ENCODE data around the gene FIBCD1. TPM values are rescaled to one million over a fixed set of nuclear protein-coding genes. Genes with fewer than 3 reads are reported as not detected.
A peak's percentile ranks its signal among the peaks of the same experiment; 100 is the strongest.

The FIBCD1 gene
- total and polyA plus RNA-seq, 9 of the 15 experiments (the other 6 are each of a cell fraction or from before 2014, with no cell fraction given): 0.53 to 1.2 (median 0.95) TPM; not detected in 4

DNA sequence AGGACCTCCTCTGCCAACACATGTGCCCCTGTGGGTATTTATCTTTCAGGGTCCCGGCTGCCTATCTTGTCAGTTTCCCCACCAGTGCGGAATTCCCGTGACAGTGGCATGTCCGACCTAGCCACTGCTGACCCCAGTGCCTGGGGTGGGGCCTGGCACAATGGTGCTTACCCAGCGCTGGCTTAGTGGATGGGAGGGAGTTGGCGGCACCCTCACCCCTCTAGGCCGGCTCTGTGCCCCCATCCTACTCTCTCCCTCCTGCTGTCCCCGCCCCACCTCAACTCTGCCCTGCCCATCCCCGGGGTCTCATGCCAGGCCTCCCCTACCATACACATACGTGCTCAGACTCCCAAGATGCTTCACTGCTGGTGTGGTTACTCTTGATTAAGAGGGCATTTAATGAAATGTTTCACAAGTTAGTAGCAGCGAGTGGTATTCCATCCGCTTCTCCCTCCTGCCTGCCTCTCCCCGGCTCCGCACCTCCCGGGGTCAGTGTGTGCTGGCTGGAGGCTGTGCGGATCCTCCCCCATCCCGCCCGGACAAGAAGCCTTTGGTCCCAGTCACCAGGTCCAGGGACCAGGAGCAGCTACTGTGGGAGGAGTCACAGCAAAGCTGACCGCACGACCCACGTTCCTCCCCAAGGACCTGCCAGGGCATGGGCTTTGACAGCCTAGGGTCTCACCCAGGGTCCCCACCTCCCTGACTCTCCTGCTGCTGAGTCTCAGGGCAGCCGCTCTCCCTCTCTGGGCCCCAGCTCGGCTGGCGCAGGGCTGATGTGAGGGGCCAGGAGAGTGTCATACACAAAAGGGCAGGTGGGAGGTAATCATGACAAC, 32.9 kb downstream of the FIBCD1 start:
- no peak overlapping the region for H2AFZ ChIP-seq (ENCODE audit: low read depth, low read length)
- H3K9me3 ChIP-seq (replicated peaks; ENCODE audit: control insufficient read depth, insufficient read depth, low read depth, low read length): no peaks in the 10 kb centered on the region
- H3K27ac ChIP-seq (ENCODE audit: extremely low read depth, low read depth, low read length): no peak overlapping the region
- H3K36me3 ChIP-seq (ENCODE audit: control insufficient read depth, insufficient read depth, low read length): no peaks in the 10 kb centered on the region
- intact Hi-C loops (cut with micrococcal nuclease): no loop called here
- H4K20me1 ChIP-seq (replicated peaks; ENCODE audit: control insufficient read depth, insufficient read depth, low read length): peaks cover 76% of the 10 kb centered on the region
- H3K9me1 ChIP-seq (ENCODE audit: control insufficient read depth, insufficient read depth, low read length): peaks cover 11% of the 10 kb centered on the region
- in situ Hi-C loops (cut with MboI): no loop called here
- no peak overlapping the region for H3K4me3 ChIP-seq
- H3K4me2 ChIP-seq (ENCODE audit: insufficient read depth, low read length): no peak overlapping the region
- DNase-seq (ENCODE audit: extremely low read depth in 1 of 4, low spot score in 3 of 4) (peak in 3 of 4 experiments; percentile 65 to 76 (median 75)), FAIRE-seq (no peak), ATAC-seq (peak; percentile 5)
- H3K4me1 ChIP-seq (replicated peaks in 1 of 2; ENCODE audit: control insufficient read depth in 2 of 2, insufficient read depth in 2 of 2, low read length in 2 of 2): peaks cover 0 to 55% of the 10 kb centered on the region in 2 experiments; a peak in 2 of 5 replicates
- 6% methylated on average over 24 of the region's 24 CpGs for WGBS (ENCODE audit: insufficient coverage, low coverage, missing lambda C conversion rate)
- no peaks in the 10 kb centered on the region for H3K79me2 ChIP-seq (ENCODE audit: control insufficient read depth, insufficient read depth, low read length)
- CTCF ChIA-PET (ENCODE audit: low intra/inter-chr PET ratio): no interaction called here
- H3K27me3 ChIP-seq (ENCODE audit: control insufficient read depth in 2 of 2, insufficient read depth in 2 of 2, low read length in 2 of 2): peaks cover 83 to 87% of the 10 kb centered on the region in 2 experiments
- POLR2A ChIA-PET: interaction anchor here (0.9 to 25.7 kb wide), 8 partner anchors 13 to 219 kb away, joined by 3 to 582 read pairs (median 6); partner anchors contain the start of genes NUP214 and QRFP
- BruUV-seq (replicated peaks): no TSS peak
- H3K9ac ChIP-seq (ENCODE audit: insufficient read depth in 1 of 2, low read depth in 2 of 2, low read length in 2 of 2): peak overlapping the region in 1 of 2 experiments; percentile 60; a peak in 2 of 4 replicates
- 0 out of 2 replicates have a peak, but pooled peaks have one; percentile 11 for TF ChIP-seq ZKSCAN1 (IDR thresholded peaks at IDR 0.05; ENCODE audit: low read depth, low read length)
- TF ChIP-seq GTF2A2 (tag; IDR thresholded peaks at IDR 0.05): no peak
- TF ChIP-seq ZNF695 (CRISPR knock-in tag; IDR thresholded peaks at IDR 0.05): no peak
- TF ChIP-seq ARID2 (IDR thresholded peaks at IDR 0.05): no peak
- no peak for TF ChIP-seq MEF2A (IDR thresholded peaks at IDR 0.05; ENCODE audit: control insufficient read depth, low read depth, low read length)
- 0 out of 2 replicates have a peak, but pooled peaks have one; percentile 58 for TF ChIP-seq CEBPZ (IDR thresholded peaks at IDR 0.05; ENCODE audit: borderline replicate concordance, low read depth, low read length)
- no peak for TF ChIP-seq ZBTB1 (CRISPR knock-in tag; IDR thresholded peaks at IDR 0.05; ENCODE audit: borderline replicate concordance, low read depth)
- no peak for TF ChIP-seq PATZ1 (CRISPR knock-in tag; IDR thresholded peaks at IDR 0.05; ENCODE audit: borderline replicate concordance)
- TF ChIP-seq SP2 (IDR thresholded peaks at IDR 0.05; ENCODE audit: extremely low read depth, low read depth, low read length, poor library complexity, severe bottlenecking): peak; percentile 16
- no peak for TF ChIP-seq KDM2B (CRISPR knock-in tag; IDR thresholded peaks at IDR 0.05)
- TF ChIP-seq NR2C1 (IDR thresholded peaks at IDR 0.05): no peak
- TF ChIP-seq NR2C1 (tag; IDR thresholded peaks at IDR 0.05): no peak
- TF ChIP-seq, protein P1, sequence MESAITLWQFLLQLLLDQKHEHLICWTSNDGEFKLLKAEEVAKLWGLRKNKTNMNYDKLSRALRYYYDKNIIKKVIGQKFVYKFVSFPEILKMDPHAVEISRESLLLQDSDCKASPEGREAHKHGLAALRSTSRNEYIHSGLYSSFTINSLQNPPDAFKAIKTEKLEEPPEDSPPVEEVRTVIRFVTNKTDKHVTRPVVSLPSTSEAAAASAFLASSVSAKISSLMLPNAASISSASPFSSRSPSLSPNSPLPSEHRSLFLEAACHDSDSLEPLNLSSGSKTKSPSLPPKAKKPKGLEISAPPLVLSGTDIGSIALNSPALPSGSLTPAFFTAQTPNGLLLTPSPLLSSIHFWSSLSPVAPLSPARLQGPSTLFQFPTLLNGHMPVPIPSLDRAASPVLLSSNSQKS (CRISPR knock-in tag; IDR thresholded peaks at IDR 0.05): no peak
- TF ChIP-seq STAT5A (IDR thresholded peaks at IDR 0.05; ENCODE audit: borderline replicate concordance, low read length): no peak
- no peak for TF ChIP-seq HCFC1 (IDR thresholded peaks at IDR 0.05; ENCODE audit: low read depth, low read length)

Measured in K562 (cell line).